ENCODE results near the gene POMC. TPM values are rescaled to one million over a fixed set of nuclear protein-coding genes. Genes with fewer than 3 reads are reported as not detected.
"Not testable (repeated sequence)": the region's sequence is repeated elsewhere in the genome, so short reads cannot be mapped to it uniquely, and the experiment has no call there.

POMC gene
- total and polyA plus RNA-seq, 2 of the 4 experiments (the other 2 are of a cell fraction) = 0.17 TPM; not detected in 1

DNA sequence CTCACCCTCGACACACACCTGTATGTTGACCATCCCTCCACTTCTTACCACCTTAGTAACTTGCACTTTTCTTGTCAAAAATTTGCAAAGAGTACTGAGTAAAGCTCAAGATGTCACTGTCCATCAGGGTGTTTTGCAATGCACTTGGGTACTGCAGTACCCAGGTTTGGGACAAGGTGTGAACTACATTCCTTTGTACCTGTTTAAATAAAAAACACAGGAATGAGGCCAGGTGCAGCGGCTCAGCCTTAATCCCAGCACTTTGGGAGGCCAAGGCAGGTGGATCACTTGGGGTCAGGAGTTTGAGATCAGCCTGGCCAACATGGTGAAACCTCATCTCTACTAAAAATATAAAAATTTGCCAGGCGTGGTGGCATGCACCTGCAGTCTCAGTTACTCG is 27.8 kb downstream of the POMC start:
- intact Hi-C loops (cut with micrococcal nuclease); H3K4me2 ChIP-seq (ENCODE audit: low read depth, low read length); H3K23ac ChIP-seq (ENCODE audit: low read depth, low read length); H3K56ac ChIP-seq (ENCODE audit: extremely low read depth, insufficient read depth, low read length); BruUV-seq (replicated peaks); DNase-seq; H3K36me3 ChIP-seq (ENCODE audit: control insufficient read depth, insufficient read depth, low read length); ATAC-seq (ENCODE audit: low read depth); H3K9me1 ChIP-seq (ENCODE audit: insufficient read depth, low read length); dilution Hi-C loops (cut with HindIII; ENCODE audit: low sequenced_read_pairs, unreplicated experiment); H2BK20ac ChIP-seq (ENCODE audit: low read depth, low read length); CTCF ChIA-PET; H3K79me1 ChIP-seq (ENCODE audit: low read depth in 1 of 2, low read length in 2 of 2); H2AK9ac ChIP-seq (replicated peaks; ENCODE audit: low read depth, low read length, poor library complexity); H4K20me1 ChIP-seq (ENCODE audit: insufficient read depth, low read length); H4K8ac ChIP-seq (ENCODE audit: low read depth in 2 of 2, low read length in 2 of 2); H3K4ac ChIP-seq (ENCODE audit: low read depth, low read length); H2BK15ac ChIP-seq (ENCODE audit: low read depth, low read length); H4K5ac ChIP-seq (ENCODE audit: low read depth, low read length); H3K14ac ChIP-seq (replicated peaks; ENCODE audit: low read depth, low read length); POLR2A ChIA-PET (ENCODE audit: unreplicated experiment); H3K27me3 ChIP-seq (ENCODE audit: control insufficient read depth, insufficient read depth, low read length); H2BK120ac ChIP-seq (ENCODE audit: low read depth, low read length); H3K27ac ChIP-seq (ENCODE audit: insufficient read depth, low read length); H3K4me3 ChIP-seq (ENCODE audit: insufficient read depth, low read depth, low read length); H2AFZ ChIP-seq (replicated peaks; ENCODE audit: low read length, poor library complexity); H3K18ac ChIP-seq (ENCODE audit: low read depth, low read length); H2AK5ac ChIP-seq (ENCODE audit: low read depth, low read length); H3K9me3 ChIP-seq (ENCODE audit: control insufficient read depth, insufficient read depth, low read length); H2BK5ac ChIP-seq (ENCODE audit: low read depth, low read length, poor library complexity, severe bottlenecking); H3K4me1 ChIP-seq (ENCODE audit: control insufficient read depth, insufficient read depth, low read length); H3K9ac ChIP-seq (ENCODE audit: low read depth, low read length); H4K91ac ChIP-seq (ENCODE audit: insufficient read depth, low read depth, low read length): not testable (repeated sequence)
- in situ Hi-C loops (cut with MboI; ENCODE audit: low sequenced_read_pairs) = loop anchor here (25.0 kb wide), 1 partner anchor 728 kb away; no protein-coding TSS in a partner anchor
- no CpG with 5 or more reads among the region's 4 CpGs for WGBS, 2 experiments (ENCODE audit: extremely low coverage in 2 of 2, insufficient read length in 1 of 2)
